Measurements from ENCODE around the gene TMEM178B.

TMEM178B gene

GRCh38 chr7:141339603-141340002 is 265.7 kb downstream of the TMEM178B start (continued):
- TF ChIP-seq REST (tag by site-specific recombination; IDR thresholded peaks at IDR 0.05) (peak; percentile 97), ZNF2 (tag by site-specific recombination; IDR thresholded peaks at IDR 0.05) (no peak), ZBTB7A (tag by site-specific recombination; IDR thresholded peaks at IDR 0.05; ENCODE audit: low read depth) (no peak)

GRCh38 chr7:141340991-141341390 is 267.1 kb downstream of the TMEM178B start:
- CTCF ChIA-PET, result no interaction called here
- Histone ChIP-seq H3K9me3 (ENCODE audit: control insufficient read depth, insufficient read depth, low read depth, low read length) (no peaks in the 10 kb centered on the region), H3K27ac (ENCODE audit: extremely low read depth, low read depth, low read length) (no peak overlapping the region), H3K4me1 (ENCODE audit: control insufficient read depth, insufficient read depth, low read length) (no peaks in the 10 kb centered on the region), H3K4me3 (ENCODE audit: low read depth, low read length) (no peak overlapping the region), H3K36me3 (ENCODE audit: control insufficient read depth in 2 of 2, insufficient read depth in 1 of 2, low read length in 2 of 2) (no peaks in the 10 kb centered on the region)
- TF ChIP-seq ZNF555 (tag by site-specific recombination; conservative IDR thresholded peaks at IDR 0.05) (no peak), ZNF423 (tag by site-specific recombination; IDR thresholded peaks at IDR 0.05) (no peak), ZNF560 (tag by site-specific recombination; IDR thresholded peaks at IDR 0.05; ENCODE audit: borderline replicate concordance) (no peak), CTCF (tag by site-specific recombination; IDR thresholded peaks at IDR 0.05) (no peak), ZNF837 (tag by site-specific recombination; IDR thresholded peaks at IDR 0.05) (no peak)
- POLR2A ChIA-PET, result no interaction called here

GRCh38 chr7:141342621-141343408 is 269.0 kb downstream of the TMEM178B start:
- H3K9me3 ChIP-seq (ENCODE audit: control insufficient read depth, insufficient read depth, low read depth, low read length), result no peaks in the 10 kb centered on the region
- no peaks in the 10 kb centered on the region for H3K4me1 ChIP-seq (ENCODE audit: control insufficient read depth, insufficient read depth, low read length)
- H3K4me3 ChIP-seq (ENCODE audit: low read depth, low read length), result no peak overlapping the region
- TF ChIP-seq ZBTB20 (tag by site-specific recombination; IDR thresholded peaks at IDR 0.05) (0 out of 2 replicates have a peak, but pooled peaks have one; percentile 31), SP7 (tag by site-specific recombination; IDR thresholded peaks at IDR 0.05) (peak; percentile 30; the same call in 1 of the 2 replicates), ZNF16 (tag by site-specific recombination; IDR thresholded peaks at IDR 0.05; ENCODE audit: low read depth) (no peak)
- no peak overlapping the region for H3K27ac ChIP-seq (ENCODE audit: extremely low read depth, low read depth, low read length)
- no peaks in the 10 kb centered on the region for H3K36me3 ChIP-seq (ENCODE audit: control insufficient read depth in 2 of 2, insufficient read depth in 1 of 2, low read length in 2 of 2)
- ChIA-PET CTCF (no interaction called here), POLR2A (interaction anchor here (0.6 kb wide), 1 partner anchor 168 kb away, joined by 3 read pairs; no protein-coding TSS in a partner anchor)

GRCh38 chr7:141344153-141344935 is 270.5 kb downstream of the TMEM178B start:
- H3K27ac ChIP-seq (ENCODE audit: extremely low read depth, low read depth, low read length), result no peak overlapping the region
- H3K9me3 ChIP-seq (ENCODE audit: control insufficient read depth, insufficient read depth, low read depth, low read length), result no peaks in the 10 kb centered on the region
- TF ChIP-seq ZNF366 (tag by site-specific recombination; conservative IDR thresholded peaks at IDR 0.05), result peak; percentile 80
- TF ChIP-seq ZSCAN4 (tag by site-specific recombination; IDR thresholded peaks at IDR 0.05), result no peak
- H3K4me1 ChIP-seq (ENCODE audit: control insufficient read depth, insufficient read depth, low read length), result no peaks in the 10 kb centered on the region
- POLR2A ChIA-PET, result no interaction called here
- H3K36me3 ChIP-seq (ENCODE audit: control insufficient read depth in 2 of 2, insufficient read depth in 1 of 2, low read length in 2 of 2), result no peaks in the 10 kb centered on the region
- CTCF ChIA-PET, result interaction anchor here (0.5 to 0.9 kb wide), 3 partner anchors 185 to 533 kb away, joined by 3 to 4 read pairs (median 3); no protein-coding TSS in a partner anchor
- no peak overlapping the region for H3K4me3 ChIP-seq (ENCODE audit: low read depth, low read length)
